Keratinocyte (primary cell): ENCODE measurements around the gene SH3PXD2A. TPM values are rescaled to one million over a fixed set of nuclear protein-coding genes. Genes with fewer than 3 reads are reported as not detected.

Source experiments
- DNase-seq: peaks from one replicate; pipeline ENCODE4 v3.0.0-alpha.2; 2011; ENCODE audit warnings: low read depth, missing footprints, low spot score
- FAIRE-seq: peaks from 2 replicates; lab custom pipeline; 2011; peaks lifted over from hg19 to GRCh38; lab: Jason Lieb, UNC
- H2AFZ ChIP-seq: 2 replicates; pipeline ENCODE4 v1.6.0; 2012; ENCODE audit warnings: low read length, control low read depth, inconsistent platforms; ENCODE audit not compliant: control insufficient read depth
- H3K27ac ChIP-seq: 2 replicates; pipeline ENCODE4 v1.5.1; 2011; ENCODE audit warnings: low read length; ENCODE audit not compliant: control insufficient read depth, insufficient read depth
- H3K27me3 ChIP-seq: 3 replicates; pipeline ENCODE4 v1.6.0; 2011; ENCODE audit warnings: low read length; ENCODE audit not compliant: control insufficient read depth, insufficient read depth; ENCODE audit errors: extremely low read depth
- H3K36me3 ChIP-seq, 2 experiments: 2 replicates in 1 of 2; 3 replicates in 1 of 2; pipeline ENCODE4 v1.5.1; 2011; ENCODE audit warnings: low read length in 2 of 2, mild to moderate bottlenecking in 1 of 2; ENCODE audit not compliant: control insufficient read depth in 2 of 2, insufficient read depth in 2 of 2; ENCODE audit errors: extremely low read depth in 1 of 2
- H3K4me1 ChIP-seq: 3 replicates; pipeline ENCODE4 v1.5.1; 2011; ENCODE audit warnings: low read length; ENCODE audit not compliant: control insufficient read depth, insufficient read depth; ENCODE audit errors: extremely low read depth
- H3K4me2 ChIP-seq: 3 replicates; pipeline ENCODE4 v1.6.0; 2011; ENCODE audit warnings: low read depth, low read length; ENCODE audit not compliant: control insufficient read depth, insufficient read depth; ENCODE audit errors: extremely low read depth
- H3K4me3 ChIP-seq, 3 experiments: fragments of 200-600 bp in 1 of 3; sonication (generic) in 1 of 3; 2 replicates in 2 of 3; 3 replicates in 1 of 3; pipeline ENCODE4 v1.5.1; 2011 to 2016; ENCODE audit warnings: low read length in 3 of 3, mild to moderate bottlenecking in 3 of 3, control low read depth in 2 of 3, inconsistent platforms in 1 of 3, low read depth in 1 of 3, mixed read lengths in 1 of 3, mixed run types in 1 of 3, moderate library complexity in 1 of 3; ENCODE audit not compliant: control insufficient read depth in 2 of 3, insufficient read depth in 2 of 3; ENCODE audit errors: extremely low read depth in 1 of 3
- H3K79me2 ChIP-seq: 2 replicates; pipeline ENCODE4 v1.6.0; 2012; ENCODE audit warnings: low read length; ENCODE audit not compliant: control insufficient read depth, insufficient read depth
- H3K9ac ChIP-seq: 3 replicates; pipeline ENCODE4 v1.6.0; 2011; ENCODE audit warnings: low read length; ENCODE audit not compliant: control insufficient read depth, insufficient read depth; ENCODE audit errors: extremely low read depth
- H3K9me1 ChIP-seq: 3 replicates; pipeline ENCODE4 v1.6.0; 2011; ENCODE audit warnings: low read length; ENCODE audit not compliant: control insufficient read depth, insufficient read depth; ENCODE audit errors: extremely low read depth
- H3K9me3 ChIP-seq: 2 replicates; pipeline ENCODE4 v1.5.1; 2012; ENCODE audit warnings: low read depth, low read length; ENCODE audit not compliant: control insufficient read depth
- H4K20me1 ChIP-seq: 3 replicates; pipeline ENCODE4 v1.6.0; 2011; ENCODE audit warnings: low read length; ENCODE audit not compliant: control insufficient read depth, insufficient read depth; ENCODE audit errors: extremely low read depth
- EZH2 ChIP-seq: IDR thresholded peaks from one replicate; pipeline ENCODE4 v1.6.1; 2012; ENCODE audit warnings: inconsistent platforms, mild to moderate bottlenecking, low read length, moderate library complexity
- dilution Hi-C: fragments of 300-500 bp; cut with MboI; formaldehyde crosslinking; loops from one replicate; pipeline ENCODE4 v1.7.0; 2020; ENCODE audit warnings: low sequenced_read_pairs; ENCODE audit not compliant: extremely low pct_ligation_motif_present
- polyA plus RNA-seq, 5 experiments: library from polyadenylated mRNA; depleted of rRNA in 3 of 5; stranded (reverse) in 3 of 5; stranded (forward) in 1 of 5; unstranded in 1 of 5; fragments of >200 nt; gene quantifications; 1 replicate in 1 of 5; 2 replicates in 3 of 5; 3 replicates in 1 of 5; pipeline versions ENCODE4 v1.2.1 to v1.2.3, GENCODE V29; 2011 to 2012; ENCODE audit warnings: missing spikeins in 2 of 5, low read depth in 1 of 5, low replicate concordance in 1 of 5
- TF ChIP-seq, protein P1 (sequence below), 3 experiments: IDR thresholded peaks in 1 of 3; conservative IDR thresholded peaks in 1 of 3; optimal IDR thresholded peaks in 1 of 3; 2 replicates in 2 of 3; 3 replicates in 1 of 3; pipeline versions ENCODE3 to v1.5.1; 2011; ENCODE audit warnings: low read length in 3 of 3, mild to moderate bottlenecking in 3 of 3, moderate library complexity in 2 of 3, control low read depth in 1 of 3, inconsistent platforms in 1 of 3; ENCODE audit not compliant: insufficient read depth in 2 of 3; ENCODE audit errors: extremely low read depth in 1 of 3

The SH3PXD2A gene
- polyA plus RNA-seq, 1 donor (not counting 4 experiments of a cell fraction or from before 2014, with no cell fraction given): 33.9 TPM

DNA sequence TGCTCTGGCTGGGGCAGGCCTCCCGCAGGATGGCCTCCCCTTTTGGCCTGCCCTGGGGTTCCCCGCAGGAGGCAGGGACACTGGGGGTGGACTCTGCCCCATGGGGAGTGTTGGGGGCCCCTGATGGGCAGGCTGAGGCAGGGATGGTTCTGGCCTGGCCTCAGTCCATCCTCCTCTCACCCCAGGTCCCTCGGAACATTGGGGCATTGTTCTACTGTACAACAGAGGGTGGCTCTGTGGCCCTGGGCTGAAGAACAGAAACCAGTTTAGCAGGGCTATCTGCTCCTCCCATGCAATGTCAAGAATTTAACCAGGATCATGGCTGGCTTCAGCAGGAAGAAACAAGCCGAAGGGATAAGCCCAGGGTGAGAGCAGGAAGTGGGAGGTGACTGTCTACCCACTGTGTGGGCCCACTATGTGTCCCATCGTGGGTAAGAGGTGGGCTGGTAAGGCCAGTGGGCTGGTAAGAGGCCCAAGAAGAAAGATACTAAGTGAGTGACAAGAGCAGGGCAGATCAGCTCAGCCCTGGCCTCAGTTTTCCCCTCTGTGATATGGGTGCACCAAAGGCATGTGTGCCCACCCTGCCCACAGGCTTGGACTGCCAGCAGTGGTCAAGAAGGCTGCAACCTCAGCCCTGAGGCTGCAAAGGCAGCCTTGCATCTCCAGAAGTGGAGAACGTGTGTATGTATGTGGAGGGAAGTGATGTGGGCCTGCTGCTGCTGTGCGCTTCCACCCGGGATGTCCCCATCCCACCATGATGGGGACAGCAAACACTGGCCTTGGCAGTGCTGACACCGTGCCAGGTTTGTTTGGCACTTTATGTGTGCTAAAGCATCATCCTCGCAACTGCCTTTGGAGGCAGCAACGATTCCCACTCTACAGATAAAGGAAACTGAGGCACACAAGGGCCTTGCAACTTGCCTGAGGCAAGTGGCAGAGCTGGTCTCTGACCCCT is 138.9 kb downstream of the SH3PXD2A start:
- FAIRE-seq (peak; percentile 94), DNase-seq (no peak)
- no peak overlapping the region for H2AFZ ChIP-seq
- peaks cover 2% of the 10 kb centered on the region for H3K9me1 ChIP-seq
- no peaks in the 10 kb centered on the region for H3K9me3 ChIP-seq
- H3K27ac ChIP-seq: peak overlapping the region; percentile 43
- dilution Hi-C loops: no loop called here
- H3K4me2 ChIP-seq: peak overlapping the region; percentile 33
- peak overlapping the region; percentile 38 for H3K9ac ChIP-seq
- peaks cover 57% of the 10 kb centered on the region for H3K79me2 ChIP-seq
- peaks cover 84% of the 10 kb centered on the region for H3K4me1 ChIP-seq
- H3K27me3 ChIP-seq: no peaks in the 10 kb centered on the region
- peaks cover 3% of the 10 kb centered on the region for H4K20me1 ChIP-seq
- H3K4me3 ChIP-seq: no peak overlapping the region
- H3K36me3 ChIP-seq: peaks cover 27 to 67% of the 10 kb centered on the region in 2 experiments
- no peak for TF ChIP-seq EZH2
- TF ChIP-seq, protein P1, sequence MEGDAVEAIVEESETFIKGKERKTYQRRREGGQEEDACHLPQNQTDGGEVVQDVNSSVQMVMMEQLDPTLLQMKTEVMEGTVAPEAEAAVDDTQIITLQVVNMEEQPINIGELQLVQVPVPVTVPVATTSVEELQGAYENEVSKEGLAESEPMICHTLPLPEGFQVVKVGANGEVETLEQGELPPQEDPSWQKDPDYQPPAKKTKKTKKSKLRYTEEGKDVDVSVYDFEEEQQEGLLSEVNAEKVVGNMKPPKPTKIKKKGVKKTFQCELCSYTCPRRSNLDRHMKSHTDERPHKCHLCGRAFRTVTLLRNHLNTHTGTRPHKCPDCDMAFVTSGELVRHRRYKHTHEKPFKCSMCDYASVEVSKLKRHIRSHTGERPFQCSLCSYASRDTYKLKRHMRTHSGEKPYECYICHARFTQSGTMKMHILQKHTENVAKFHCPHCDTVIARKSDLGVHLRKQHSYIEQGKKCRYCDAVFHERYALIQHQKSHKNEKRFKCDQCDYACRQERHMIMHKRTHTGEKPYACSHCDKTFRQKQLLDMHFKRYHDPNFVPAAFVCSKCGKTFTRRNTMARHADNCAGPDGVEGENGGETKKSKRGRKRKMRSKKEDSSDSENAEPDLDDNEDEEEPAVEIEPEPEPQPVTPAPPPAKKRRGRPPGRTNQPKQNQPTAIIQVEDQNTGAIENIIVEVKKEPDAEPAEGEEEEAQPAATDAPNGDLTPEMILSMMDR (optimal IDR thresholded peaks at IDR 0.05 in 1 of 3, IDR thresholded peaks at IDR 0.05 in 1 of 3, conservative IDR thresholded peaks at IDR 0.05 in 1 of 3; ENCODE audit: extremely low read depth in 1 of 3, insufficient read depth in 2 of 3, low read length in 3 of 3): no peak

DNA sequence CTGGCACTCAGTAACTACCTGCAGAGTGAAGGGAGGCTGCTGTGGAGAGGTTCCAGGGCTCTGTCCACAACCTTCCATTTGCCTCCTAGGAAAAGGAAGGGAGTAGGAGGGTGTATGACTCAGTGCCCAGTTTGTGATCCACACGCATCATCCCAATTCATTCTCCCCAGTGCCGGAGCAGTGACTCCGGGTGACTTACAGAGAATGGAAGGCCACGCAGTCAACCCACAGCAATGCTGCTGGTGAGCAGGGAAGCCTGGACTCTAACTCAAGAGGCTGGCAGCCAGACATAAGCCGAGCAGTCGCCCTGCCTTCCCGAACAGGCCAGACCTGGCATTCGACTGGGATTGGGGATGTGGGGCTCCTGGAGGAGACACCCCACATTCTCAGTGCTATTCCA is 139.9 kb downstream of the SH3PXD2A start:
- dilution Hi-C loops: no loop called here
- Histone ChIP-seq H2AFZ (no peak overlapping the region), H3K27ac (peak overlapping the region; percentile 43), H3K9me3 (no peaks in the 10 kb centered on the region), H3K79me2 (peaks cover 54% of the 10 kb centered on the region), H3K4me2 (no peak overlapping the region), H3K4me3 (no peak overlapping the region), H4K20me1 (peaks cover 5% of the 10 kb centered on the region), H3K4me1 (peaks cover 88% of the 10 kb centered on the region), H3K9ac (peak overlapping the region; percentile 38), H3K36me3 (peaks cover 26 to 63% of the 10 kb centered on the region in 2 experiments), H3K9me1 (peaks cover 2% of the 10 kb centered on the region), H3K27me3 (no peaks in the 10 kb centered on the region)
- TF ChIP-seq EZH2: no peak
- TF ChIP-seq, protein P1 (optimal IDR thresholded peaks at IDR 0.05 in 1 of 3, IDR thresholded peaks at IDR 0.05 in 1 of 3, conservative IDR thresholded peaks at IDR 0.05 in 1 of 3; ENCODE audit: extremely low read depth in 1 of 3, insufficient read depth in 2 of 3, low read length in 3 of 3): no peak
- no peak for DNase-seq
- peak; percentile 84 for FAIRE-seq
